NCI-H2196 treated with DMSO at 0.1 percent for 48 hours (cell line): Measurements from ENCODE around the gene PJA2.
"Not testable (repeated sequence)": the region's sequence is repeated elsewhere in the genome, so short reads cannot be mapped to it uniquely, and the experiment has no call there.

Experiments
- DNase-seq: peaks from one replicate; lab custom pipeline; 2025; ENCODE audit not compliant: unreplicated experiment; lab: John Stamatoyannopoulos, UW

Gene PJA2

DNA sequence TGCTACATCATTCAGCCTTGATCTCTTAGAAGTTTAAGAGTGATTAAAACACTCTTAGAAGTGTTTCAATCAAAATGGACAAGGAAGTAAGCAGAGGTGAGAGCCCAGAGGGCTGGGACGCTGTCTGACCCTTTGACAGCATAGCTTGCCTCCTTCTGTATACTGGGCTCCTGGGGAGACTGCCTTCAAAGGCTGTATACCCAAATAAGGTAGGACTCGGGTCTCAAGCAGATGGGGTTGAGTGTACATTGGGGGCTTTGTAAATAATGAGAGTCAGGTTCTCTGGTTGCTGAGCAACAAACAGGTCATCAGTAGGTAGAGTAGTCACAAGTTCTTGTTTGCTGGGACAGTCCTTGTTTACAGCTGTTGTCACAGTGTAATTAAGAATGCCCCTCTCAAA is 97.1 kb downstream of the PJA2 start:
- DNase-seq: no peak

DNA sequence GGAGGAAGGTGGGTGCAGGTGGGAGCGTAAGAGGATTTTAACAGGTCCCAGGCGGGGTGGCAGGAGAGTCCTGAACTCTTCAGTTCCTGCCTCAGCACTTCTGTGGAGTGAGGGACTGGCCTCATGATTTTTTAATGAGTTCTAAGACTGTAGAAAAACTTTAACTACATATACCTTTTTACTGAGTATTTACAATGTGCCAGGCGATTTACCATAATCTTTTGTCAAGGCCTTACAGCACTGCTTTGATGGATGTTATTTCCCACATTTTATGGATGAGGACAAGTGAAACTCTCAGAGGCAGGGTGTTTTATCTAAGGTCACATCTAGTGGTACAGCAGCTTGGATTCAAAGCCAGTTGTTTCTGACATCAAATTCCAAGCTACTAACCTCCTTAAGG is 99.5 kb downstream of the PJA2 start:
- DNase-seq: no peak

DNA sequence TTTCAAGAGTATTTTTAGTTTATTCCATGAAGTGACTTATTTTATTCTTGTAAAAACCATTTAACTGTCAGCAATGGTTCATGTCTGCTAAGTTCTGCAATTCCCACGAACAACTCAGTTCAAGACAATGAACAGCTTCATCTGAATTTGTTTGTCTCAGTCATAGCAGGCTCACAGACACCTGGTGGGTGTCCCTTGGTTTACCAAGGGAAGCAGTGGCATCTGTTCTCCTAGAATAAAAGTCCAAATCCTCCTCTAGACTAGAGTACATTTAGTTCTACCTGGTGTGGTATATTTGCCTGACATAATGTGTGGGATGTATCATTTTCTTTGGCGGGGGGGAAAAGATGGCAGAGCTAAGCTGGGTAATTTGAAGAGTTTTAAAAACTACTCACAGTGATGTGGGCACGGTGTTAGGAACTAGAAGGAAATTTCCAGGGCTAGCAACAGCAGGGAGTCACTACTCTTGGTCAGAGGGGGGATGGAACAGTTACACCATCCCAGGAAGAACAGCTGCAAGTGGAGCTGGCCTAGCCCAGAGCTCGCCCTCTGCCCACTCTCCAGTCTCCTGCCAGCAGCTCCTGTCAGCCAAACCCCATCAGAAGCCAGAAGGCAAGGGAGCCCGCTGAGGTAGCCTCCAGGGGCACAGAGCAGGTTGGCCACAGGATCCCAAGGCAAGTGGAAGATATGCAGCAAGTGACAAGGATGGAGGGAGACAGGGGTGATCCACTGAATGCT is 100.3 kb downstream of the PJA2 start:
- DNase-seq: no peak

DNA sequence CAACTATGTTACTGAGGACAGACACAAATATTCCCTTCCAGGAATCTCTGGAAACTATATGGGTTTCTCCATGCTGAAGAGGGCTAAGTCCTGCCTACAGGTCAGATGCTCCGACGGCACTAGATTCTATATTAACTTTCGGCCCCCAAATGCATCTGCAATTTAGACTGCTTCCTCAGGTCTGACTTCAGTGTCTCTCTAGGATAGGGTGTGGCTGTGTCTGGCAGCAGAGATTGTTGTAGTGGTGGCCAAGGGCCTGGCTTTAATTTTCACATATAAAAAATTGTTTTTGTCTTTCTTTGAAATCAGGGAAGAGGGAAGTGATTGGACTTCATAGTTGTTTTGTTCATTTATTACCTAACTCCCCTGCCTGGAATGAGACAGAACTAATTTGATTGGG is 101.8 kb downstream of the PJA2 start:
- no peak for DNase-seq

DNA sequence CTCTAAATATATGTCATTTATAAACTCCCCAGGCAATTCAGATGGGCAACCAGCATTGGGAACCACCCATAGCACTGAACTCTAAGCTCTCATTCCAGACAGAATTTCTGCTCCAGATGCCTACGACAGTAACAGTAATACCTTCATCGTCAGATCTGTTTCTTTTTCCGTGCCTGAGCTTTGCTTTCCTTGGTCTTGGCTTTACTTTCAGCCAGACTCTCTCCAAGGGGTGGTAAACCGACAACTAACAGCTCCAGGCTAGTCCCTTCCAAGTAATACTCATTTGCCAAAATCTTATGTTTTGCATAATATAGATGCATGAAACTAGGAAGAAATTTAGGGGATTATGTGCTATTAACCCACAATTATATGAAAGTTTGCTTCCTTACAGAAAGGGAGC is 102.3 kb downstream of the PJA2 start:
- no peak for DNase-seq

DNA sequence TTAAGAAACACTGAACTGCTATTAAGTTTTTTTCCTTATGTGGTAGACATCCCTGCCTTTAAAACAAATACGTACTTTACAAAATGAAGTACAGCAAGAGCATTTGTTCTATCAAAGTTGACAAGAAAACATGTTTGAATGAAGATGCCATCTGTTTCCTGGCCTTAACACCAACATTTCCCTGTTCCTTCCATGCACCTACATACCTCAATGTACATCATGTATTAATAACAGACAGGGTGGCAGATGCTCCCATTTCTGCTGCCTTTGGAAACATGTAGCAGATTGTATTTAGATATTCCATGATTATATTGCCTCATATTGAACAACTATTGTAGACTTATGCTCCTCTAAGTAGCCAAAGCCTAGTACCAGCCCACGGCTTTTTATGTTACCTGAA is 104.4 kb downstream of the PJA2 start:
- no peak for DNase-seq

DNA sequence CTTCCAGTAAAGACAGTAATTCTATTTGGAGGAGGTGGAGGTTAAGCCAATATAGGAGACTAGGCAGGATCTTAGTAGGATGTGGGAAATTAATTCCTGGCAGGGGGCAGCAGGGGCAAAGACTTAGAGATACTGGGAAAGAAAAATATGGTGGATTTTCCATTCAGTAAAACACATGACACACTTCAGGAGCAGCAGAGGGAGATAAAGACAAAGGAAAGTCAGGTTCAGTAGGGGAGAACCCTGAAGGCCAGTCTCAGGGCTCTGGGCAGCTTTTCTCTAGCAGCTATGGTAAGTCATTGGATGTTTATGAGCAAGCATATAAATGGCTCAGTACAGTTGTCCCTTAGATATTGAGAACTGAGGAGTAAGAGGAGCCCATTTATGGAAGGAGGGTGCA is 105.5 kb downstream of the PJA2 start:
- no peak for DNase-seq

GRCh38 chr5:109300367-109300766 is 109.4 kb downstream of the PJA2 start:
- no peak for DNase-seq

GRCh38 chr5:109299557-109299956 is 110.2 kb downstream of the PJA2 start:
- DNase-seq: no peak

- no peak for DNase-seq
These were observed 111.0 kb downstream of the PJA2 start for GRCh38 chr5:109298794-109299193.

- no peak for DNase-seq
These were observed 111.9 kb downstream of the PJA2 start for GRCh38 chr5:109297900-109298299.

GRCh38 chr5:109291090-109291489 is 118.7 kb downstream of the PJA2 start:
- no peak for DNase-seq

DNA sequence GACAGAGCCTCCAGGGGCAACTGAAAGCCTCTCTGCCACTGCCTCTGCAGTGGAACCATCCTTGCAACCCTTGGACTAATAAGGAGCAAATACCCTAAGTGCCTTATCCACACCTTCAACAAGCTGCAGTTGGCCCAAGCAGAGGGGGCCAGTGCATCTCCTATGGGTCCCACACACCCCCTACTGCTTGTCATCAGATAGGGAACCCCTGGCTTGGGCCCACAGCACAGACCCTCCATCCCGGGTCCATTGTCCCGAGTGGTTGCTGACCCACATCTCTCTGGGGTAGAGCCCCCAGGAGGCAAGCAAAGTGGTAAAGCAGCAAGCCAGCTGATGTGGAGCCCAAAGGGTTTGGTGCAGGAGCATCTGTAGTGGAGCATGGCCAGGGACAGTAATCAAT is 119.5 kb downstream of the PJA2 start:
- DNase-seq: no peak

GRCh38 chr5:109286628-109287027 is 123.1 kb downstream of the PJA2 start:
- not testable (repeated sequence) for DNase-seq
